Left forelimb (tissue), 1 donor: ENCODE results near the gene LYG2.
"Not testable (repeated sequence)": the region's sequence is repeated elsewhere in the genome, so short reads cannot be mapped to it uniquely, and the experiment has no call there.

Experiments used
- DNase-seq: peaks from one replicate; pipeline ENCODE4 v3.0.0-alpha.2; 2018; ENCODE audit warnings: low spot score

The LYG2 gene

GRCh38 chr2:99201959-99202678, 53.3 kb downstream of the LYG2 start:
- DNase-seq: no peak

- DNase-seq: no peak
Observed at GRCh38 chr2:99200076-99200800, 55.2 kb downstream of the LYG2 start.

GRCh38 chr2:99198103-99198841, 57.2 kb downstream of the LYG2 start:
- no peak for DNase-seq

GRCh38 chr2:99192364-99192763, 63.1 kb downstream of the LYG2 start:
- DNase-seq: not testable (repeated sequence)
